ENCODE results near the gene PRKCE.

PRKCE gene

DNA sequence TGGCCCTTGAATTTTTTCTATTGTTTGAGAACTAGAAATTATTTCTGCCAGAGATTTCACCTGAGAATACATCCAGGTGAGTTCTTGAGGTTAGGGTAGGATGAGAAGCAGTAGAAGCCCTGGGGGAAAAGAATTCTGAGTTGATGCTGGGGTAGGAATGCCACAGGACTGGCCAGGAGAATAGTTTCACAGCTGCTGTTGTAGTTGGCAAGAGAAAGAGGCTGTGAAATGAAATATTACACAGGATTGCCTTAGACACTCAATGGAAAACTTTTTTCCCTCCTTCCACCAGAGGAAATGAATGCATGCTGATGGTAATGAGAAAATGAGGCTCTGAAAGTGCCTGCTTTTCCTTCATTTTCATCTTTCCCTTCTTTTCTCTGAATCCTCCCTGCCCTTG is 54.6 kb downstream of the PRKCE start:
- Histone ChIP-seq H4K8ac (ENCODE audit: low read depth, low read length) (no peak overlapping the region), H2BK5ac (ENCODE audit: low read length) (no peak overlapping the region), H3K36me3 (ENCODE audit: control insufficient read depth, insufficient read depth, low read length) (no peaks in the 10 kb centered on the region), H3K4me1 (ENCODE audit: control insufficient read depth, low read depth, low read length) (no peaks in the 10 kb centered on the region), H3K4me3 (ENCODE audit: low read length) (no peak overlapping the region), H2BK120ac (ENCODE audit: low read depth, low read length) (no peak overlapping the region), H3K27me3 (ENCODE audit: insufficient read depth, low read length, poor library complexity) (no peaks in the 10 kb centered on the region), H3K4ac (ENCODE audit: low read depth, low read length) (no peak overlapping the region), H3K56ac (ENCODE audit: low read length) (no peak overlapping the region), H3K79me1 (ENCODE audit: low read length) (no peaks in the 10 kb centered on the region), H3K23ac (ENCODE audit: low read length) (no peak overlapping the region), H2AK5ac (ENCODE audit: low read length) (no peak overlapping the region), H4K5ac (ENCODE audit: low read length) (no peak overlapping the region), H3K27ac (ENCODE audit: low read depth, low read length) (no peak overlapping the region), H3K79me2 (ENCODE audit: control insufficient read depth, insufficient read depth, low read length) (no peaks in the 10 kb centered on the region), H3K9ac (ENCODE audit: low read length) (no peak overlapping the region), H3K18ac (ENCODE audit: low read length) (no peak overlapping the region), H3K4me2 (ENCODE audit: low read length) (no peak overlapping the region), H2BK15ac (replicated peaks; ENCODE audit: low read depth) (no peak overlapping the region)
- DNase-seq, result no peak

- Histone ChIP-seq H3K79me1 (ENCODE audit: low read length) (no peaks in the 10 kb centered on the region), H2BK5ac (ENCODE audit: low read length) (no peak overlapping the region), H4K5ac (ENCODE audit: low read length) (no peak overlapping the region), H3K4ac (ENCODE audit: low read depth, low read length) (no peak overlapping the region), H3K23ac (ENCODE audit: low read length) (no peak overlapping the region), H3K36me3 (ENCODE audit: control insufficient read depth, insufficient read depth, low read length) (no peaks in the 10 kb centered on the region), H4K8ac (ENCODE audit: low read depth, low read length) (no peak overlapping the region), H3K56ac (ENCODE audit: low read length) (no peak overlapping the region), H3K79me2 (ENCODE audit: control insufficient read depth, insufficient read depth, low read length) (no peaks in the 10 kb centered on the region), H3K27ac (ENCODE audit: low read depth, low read length) (no peak overlapping the region), H2AK5ac (ENCODE audit: low read length) (no peak overlapping the region), H3K4me1 (ENCODE audit: control insufficient read depth, low read depth, low read length) (no peaks in the 10 kb centered on the region), H3K18ac (ENCODE audit: low read length) (no peak overlapping the region), H2BK15ac (replicated peaks; ENCODE audit: low read depth) (no peak overlapping the region), H3K4me2 (ENCODE audit: low read length) (no peak overlapping the region), H3K4me3 (ENCODE audit: low read length) (no peak overlapping the region), H3K9ac (ENCODE audit: low read length) (no peak overlapping the region), H3K27me3 (ENCODE audit: insufficient read depth, low read length, poor library complexity) (no peaks in the 10 kb centered on the region), H2BK120ac (ENCODE audit: low read depth, low read length) (no peak overlapping the region)
- no peak for DNase-seq
- no CpG with 5 or more reads among the region's 3 CpGs for WGBS (ENCODE audit: extremely low coverage, insufficient coverage, low lambda C conversion rate)
These were observed 55.5 kb downstream of the PRKCE start for GRCh38 chr2:45707006-45707405.

GRCh38 chr2:45707661-45708060 is 56.2 kb downstream of the PRKCE start:
- no peak overlapping the region for H3K9ac ChIP-seq (ENCODE audit: low read length)
- H2BK5ac ChIP-seq (ENCODE audit: low read length), result no peak overlapping the region
- H3K56ac ChIP-seq (ENCODE audit: low read length), result no peak overlapping the region
- no peaks in the 10 kb centered on the region for H3K36me3 ChIP-seq (ENCODE audit: control insufficient read depth, insufficient read depth, low read length)
- no peak overlapping the region for H2BK15ac ChIP-seq (replicated peaks; ENCODE audit: low read depth)
- no peaks in the 10 kb centered on the region for H3K4me1 ChIP-seq (ENCODE audit: control insufficient read depth, low read depth, low read length)
- H3K4me2 ChIP-seq (ENCODE audit: low read length), result no peak overlapping the region
- no peaks in the 10 kb centered on the region for H3K27me3 ChIP-seq (ENCODE audit: insufficient read depth, low read length, poor library complexity)
- H3K18ac ChIP-seq (ENCODE audit: low read length), result no peak overlapping the region
- no peaks in the 10 kb centered on the region for H3K79me2 ChIP-seq (ENCODE audit: control insufficient read depth, insufficient read depth, low read length)
- no peak for DNase-seq
- H4K8ac ChIP-seq (ENCODE audit: low read depth, low read length), result no peak overlapping the region
- no peak overlapping the region for H3K4me3 ChIP-seq (ENCODE audit: low read length)
- no peak overlapping the region for H3K23ac ChIP-seq (ENCODE audit: low read length)
- no peak overlapping the region for H4K5ac ChIP-seq (ENCODE audit: low read length)
- H3K79me1 ChIP-seq (ENCODE audit: low read length), result no peaks in the 10 kb centered on the region
- WGBS (ENCODE audit: extremely low coverage, insufficient coverage, low lambda C conversion rate), result no CpG with 5 or more reads among the region's 6 CpGs
- no peak overlapping the region for H3K4ac ChIP-seq (ENCODE audit: low read depth, low read length)
- no peak overlapping the region for H3K27ac ChIP-seq (ENCODE audit: low read depth, low read length)
- H2BK120ac ChIP-seq (ENCODE audit: low read depth, low read length), result no peak overlapping the region
- H2AK5ac ChIP-seq (ENCODE audit: low read length), result no peak overlapping the region

GRCh38 chr2:45708501-45708900 is 57.0 kb downstream of the PRKCE start:
- no peak overlapping the region for H3K4me2 ChIP-seq (ENCODE audit: low read length)
- no peak overlapping the region for H2AK5ac ChIP-seq (ENCODE audit: low read length)
- H2BK5ac ChIP-seq (ENCODE audit: low read length), result no peak overlapping the region
- H3K79me2 ChIP-seq (ENCODE audit: control insufficient read depth, insufficient read depth, low read length), result no peaks in the 10 kb centered on the region
- no peak overlapping the region for H2BK120ac ChIP-seq (ENCODE audit: low read depth, low read length)
- no peak overlapping the region for H3K23ac ChIP-seq (ENCODE audit: low read length)
- no peak overlapping the region for H4K8ac ChIP-seq (ENCODE audit: low read depth, low read length)
- no peak for DNase-seq
- H2BK15ac ChIP-seq (replicated peaks; ENCODE audit: low read depth), result no peak overlapping the region
- no peak overlapping the region for H3K4me3 ChIP-seq (ENCODE audit: low read length)
- H3K4me1 ChIP-seq (ENCODE audit: control insufficient read depth, low read depth, low read length), result no peaks in the 10 kb centered on the region
- H3K27me3 ChIP-seq (ENCODE audit: insufficient read depth, low read length, poor library complexity), result no peaks in the 10 kb centered on the region
- no peak overlapping the region for H3K9ac ChIP-seq (ENCODE audit: low read length)
- H3K18ac ChIP-seq (ENCODE audit: low read length), result no peak overlapping the region
- H3K36me3 ChIP-seq (ENCODE audit: control insufficient read depth, insufficient read depth, low read length), result no peaks in the 10 kb centered on the region
- WGBS (ENCODE audit: extremely low coverage, insufficient coverage, low lambda C conversion rate), result no CpG with 5 or more reads among the region's 3 CpGs
- no peaks in the 10 kb centered on the region for H3K79me1 ChIP-seq (ENCODE audit: low read length)
- no peak overlapping the region for H3K56ac ChIP-seq (ENCODE audit: low read length)
- no peak overlapping the region for H3K27ac ChIP-seq (ENCODE audit: low read depth, low read length)
- no peak overlapping the region for H3K4ac ChIP-seq (ENCODE audit: low read depth, low read length)
- no peak overlapping the region for H4K5ac ChIP-seq (ENCODE audit: low read length)

DNA sequence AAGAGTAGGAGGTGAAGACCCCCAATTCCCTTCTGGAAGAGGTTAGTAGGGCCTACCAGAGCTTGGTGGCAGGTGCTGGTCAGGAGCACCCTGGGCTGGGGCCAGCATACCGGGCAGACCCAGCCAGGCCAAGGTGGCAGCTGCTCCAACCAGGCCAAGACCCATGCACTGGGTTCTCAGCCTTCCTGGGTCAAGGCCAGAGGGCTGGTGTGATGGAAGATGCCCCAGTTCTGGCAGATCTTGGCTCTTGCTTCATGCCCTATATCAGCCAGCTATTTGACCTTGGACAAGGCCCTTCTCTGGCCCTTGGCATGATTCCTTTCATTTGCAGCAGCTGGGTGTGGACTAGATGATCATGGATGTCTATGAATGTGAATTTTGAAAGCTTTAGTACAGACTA is 57.7 kb downstream of the PRKCE start:
- Histone ChIP-seq H3K23ac (ENCODE audit: low read length) (no peak overlapping the region), H3K4me1 (ENCODE audit: control insufficient read depth, low read depth, low read length) (no peaks in the 10 kb centered on the region), H3K36me3 (ENCODE audit: control insufficient read depth, insufficient read depth, low read length) (no peaks in the 10 kb centered on the region), H3K56ac (ENCODE audit: low read length) (no peak overlapping the region), H3K18ac (ENCODE audit: low read length) (no peak overlapping the region), H3K79me1 (ENCODE audit: low read length) (no peaks in the 10 kb centered on the region), H3K27ac (ENCODE audit: low read depth, low read length) (no peak overlapping the region), H2BK5ac (ENCODE audit: low read length) (no peak overlapping the region), H3K79me2 (ENCODE audit: control insufficient read depth, insufficient read depth, low read length) (no peaks in the 10 kb centered on the region), H2AK5ac (ENCODE audit: low read length) (no peak overlapping the region), H3K4me2 (ENCODE audit: low read length) (no peak overlapping the region), H3K4me3 (ENCODE audit: low read length) (no peak overlapping the region), H3K4ac (ENCODE audit: low read depth, low read length) (no peak overlapping the region), H2BK120ac (ENCODE audit: low read depth, low read length) (no peak overlapping the region), H4K5ac (ENCODE audit: low read length) (no peak overlapping the region), H3K9ac (ENCODE audit: low read length) (no peak overlapping the region), H2BK15ac (replicated peaks; ENCODE audit: low read depth) (no peak overlapping the region), H3K27me3 (ENCODE audit: insufficient read depth, low read length, poor library complexity) (no peaks in the 10 kb centered on the region), H4K8ac (ENCODE audit: low read depth, low read length) (no peak overlapping the region)
- WGBS (ENCODE audit: extremely low coverage, insufficient coverage, low lambda C conversion rate), result no CpG with 5 or more reads among the region's 1 CpG
- DNase-seq, result no peak

- Histone ChIP-seq H3K4ac (ENCODE audit: low read depth, low read length) (no peak overlapping the region), H3K4me3 (ENCODE audit: low read length) (no peak overlapping the region), H3K79me1 (ENCODE audit: low read length) (no peaks in the 10 kb centered on the region), H3K79me2 (ENCODE audit: control insufficient read depth, insufficient read depth, low read length) (no peaks in the 10 kb centered on the region), H3K9ac (ENCODE audit: low read length) (no peak overlapping the region), H2BK15ac (replicated peaks; ENCODE audit: low read depth) (no peak overlapping the region), H3K27me3 (ENCODE audit: insufficient read depth, low read length, poor library complexity) (no peaks in the 10 kb centered on the region), H3K4me2 (ENCODE audit: low read length) (no peak overlapping the region), H3K27ac (ENCODE audit: low read depth, low read length) (no peak overlapping the region), H4K8ac (ENCODE audit: low read depth, low read length) (no peak overlapping the region), H3K56ac (ENCODE audit: low read length) (no peak overlapping the region), H3K23ac (ENCODE audit: low read length) (no peak overlapping the region), H2AK5ac (ENCODE audit: low read length) (no peak overlapping the region), H2BK5ac (ENCODE audit: low read length) (no peak overlapping the region), H3K18ac (ENCODE audit: low read length) (no peak overlapping the region), H3K36me3 (ENCODE audit: control insufficient read depth, insufficient read depth, low read length) (no peaks in the 10 kb centered on the region), H2BK120ac (ENCODE audit: low read depth, low read length) (no peak overlapping the region), H3K4me1 (ENCODE audit: control insufficient read depth, low read depth, low read length) (no peaks in the 10 kb centered on the region), H4K5ac (ENCODE audit: low read length) (no peak overlapping the region)
- no peak for DNase-seq
- no CpG with 5 or more reads among the region's 3 CpGs for WGBS (ENCODE audit: extremely low coverage, insufficient coverage, low lambda C conversion rate)
These were observed 59.0 kb downstream of the PRKCE start for GRCh38 chr2:45710468-45710867.
